H1 (cell line): ENCODE results near the gene AMOTL2. TPM values are rescaled to one million over a fixed set of nuclear protein-coding genes. Genes with fewer than 3 reads are reported as not detected.

Experiments
- CTCF ChIA-PET: fragments of 300-600 bp; sonication (Branson Sonifier 250); formaldehyde crosslinking; loops from one replicate; lab custom pipeline; 2021; ENCODE audit not compliant: partially characterized antibody; lab: Charles Lee
- POLR2A ChIA-PET: fragments of 300-600 bp; sonication (Branson Sonifier 250); formaldehyde crosslinking; loops from one replicate; lab custom pipeline; 2021; ENCODE audit warnings: inconsistent platforms; ENCODE audit not compliant: partially characterized antibody; lab: Charles Lee
- DNase-seq, 2 experiments: peaks; one replicate each; pipeline versions ENCODE4 v3.0.0 to v3.0.0-alpha.2; 2010 to 2022; ENCODE audit warnings: low spot score in 2 of 2, low read depth in 1 of 2, mixed read lengths in 1 of 2
- FAIRE-seq: peaks from 2 replicates; lab custom pipeline; 2011; peaks lifted over from hg19 to GRCh38; lab: Jason Lieb, UNC
- H2AFZ ChIP-seq: 2 replicates; pipeline ENCODE4 v1.8.1; 2012; ENCODE audit warnings: low read length, inconsistent platforms
- H2AK5ac ChIP-seq: 2 replicates; pipeline ENCODE4 v1.6.1; 2013; ENCODE audit warnings: low read depth, low read length
- H2BK120ac ChIP-seq: replicated peaks from 2 replicates; pipeline ENCODE3; 2013; ENCODE audit warnings: low read depth, low read length, inconsistent platforms
- H2BK12ac ChIP-seq: 2 replicates; pipeline ENCODE4 v1.6.1; 2013; ENCODE audit warnings: low read depth, low read length
- H2BK15ac ChIP-seq: 2 replicates; pipeline ENCODE4 v1.6.1; 2013; ENCODE audit warnings: low read length
- H2BK20ac ChIP-seq: 2 replicates; pipeline ENCODE4 v1.6.1; 2013; ENCODE audit warnings: low read length
- H2BK5ac ChIP-seq: 2 replicates; pipeline ENCODE4 v1.6.1; 2013; ENCODE audit warnings: low read depth, low read length
- H3K14ac ChIP-seq: 2 replicates; pipeline ENCODE4 v1.6.1; 2013; ENCODE audit warnings: inconsistent platforms; ENCODE audit not compliant: insufficient read length
- H3K18ac ChIP-seq: 2 replicates; pipeline ENCODE4 v1.6.1; 2013; ENCODE audit warnings: low read length; ENCODE audit errors: extremely low read depth
- H3K23ac ChIP-seq: 2 replicates; pipeline ENCODE4 v1.6.1; 2013; ENCODE audit warnings: inconsistent platforms; ENCODE audit not compliant: insufficient read length
- H3K23me2 ChIP-seq: 2 replicates; pipeline ENCODE4 v1.6.1; 2013; ENCODE audit warnings: low read depth, low read length
- H3K27ac ChIP-seq: 2 replicates; pipeline ENCODE4 v1.6.1; 2011; ENCODE audit warnings: low read depth, low read length, inconsistent platforms
- H3K27me3 ChIP-seq, 4 experiments: replicated peaks in 1 of 4; 1 replicate in 1 of 4; 2 replicates in 3 of 4; pipeline versions ENCODE4 v1.6.1 to v1.8.1; 2011 to 2013; ENCODE audit warnings: low read length in 3 of 4, mild to moderate bottlenecking in 3 of 4, inconsistent platforms in 2 of 4, mixed read lengths in 2 of 4, moderate library complexity in 1 of 4; ENCODE audit not compliant: control insufficient read depth in 3 of 4, insufficient read depth in 3 of 4; ENCODE audit errors: extremely low read depth in 1 of 4
- H3K36me3 ChIP-seq, 4 experiments: 2 replicates each; pipeline versions ENCODE4 v1.6.1 to v1.8.1; 2011 to 2013; ENCODE audit warnings: mild to moderate bottlenecking in 4 of 4, low read length in 3 of 4, moderate library complexity in 2 of 4, control low read depth in 1 of 4, inconsistent platforms in 1 of 4; ENCODE audit not compliant: insufficient read depth in 4 of 4, control insufficient read depth in 2 of 4
- H3K4ac ChIP-seq: replicated peaks from 2 replicates; pipeline ENCODE3; 2013; ENCODE audit warnings: low read length, low read depth, mixed read lengths, inconsistent platforms; ENCODE audit not compliant: insufficient read length
- H3K4me1 ChIP-seq, 4 experiments: replicated peaks in 1 of 4; 1 replicate in 1 of 4; 2 replicates in 3 of 4; pipeline versions ENCODE4 v1.6.1 to v1.8.1; 2011 to 2013; ENCODE audit warnings: low read length in 3 of 4, inconsistent platforms in 2 of 4, mixed read lengths in 1 of 4; ENCODE audit not compliant: insufficient read depth in 4 of 4, control insufficient read depth in 3 of 4
- H3K4me2 ChIP-seq, 2 experiments: 2 replicates each; pipeline versions ENCODE4 v1.6.1 to v1.8.1; 2011 to 2013; ENCODE audit warnings: low read depth in 2 of 2, low read length in 2 of 2, control low read depth in 1 of 2, inconsistent platforms in 1 of 2, mild to moderate bottlenecking in 1 of 2; ENCODE audit not compliant: insufficient read depth in 1 of 2
- H3K4me3 ChIP-seq, 4 experiments: fragments of 200-600, 300-600 bp in 1 of 4; sonication (generic), shearing (Covaris generic), sonication (Bioruptor Twin) in 1 of 4; 2 replicates each; pipeline versions ENCODE4 v1.5.1 to v1.8.1; 2011 to 2016; ENCODE audit warnings: low read length in 4 of 4, low read depth in 3 of 4, control low read depth in 2 of 4, inconsistent platforms in 2 of 4, mild to moderate bottlenecking in 2 of 4, mixed read lengths in 1 of 4, moderate library complexity in 1 of 4; ENCODE audit not compliant: insufficient read depth in 2 of 4; ENCODE audit errors: extremely low read depth in 1 of 4
- H3K56ac ChIP-seq: replicated peaks from 2 replicates; pipeline ENCODE3; 2013; ENCODE audit warnings: low read depth, mild to moderate bottlenecking, mixed read lengths, low read length, inconsistent platforms; ENCODE audit not compliant: insufficient read length
- H3K79me1 ChIP-seq: 2 replicates; pipeline ENCODE4 v1.6.1; 2013; ENCODE audit warnings: low read depth, low read length, control low read depth
- H3K79me2 ChIP-seq, 2 experiments: 2 replicates each; pipeline versions ENCODE4 v1.6.1 to v1.8.1; 2012 to 2013; ENCODE audit warnings: low read length in 2 of 2, mild to moderate bottlenecking in 2 of 2, inconsistent platforms in 1 of 2; ENCODE audit not compliant: insufficient read depth in 2 of 2, control insufficient read depth in 1 of 2
- H3K9ac ChIP-seq, 4 experiments: replicated peaks in 1 of 4; 1 replicate in 1 of 4; 2 replicates in 3 of 4; pipeline versions ENCODE4 v1.6.1 to v1.8.1; 2011 to 2013; ENCODE audit warnings: low read depth in 3 of 4, low read length in 3 of 4, control low read depth in 2 of 4, mild to moderate bottlenecking in 2 of 4, moderate library complexity in 2 of 4, inconsistent platforms in 1 of 4; ENCODE audit errors: extremely low read depth in 1 of 4
- H3K9me3 ChIP-seq, 2 experiments: 2 replicates each; pipeline versions ENCODE4 v1.6.1 to v1.8.1; 2012 to 2013; ENCODE audit warnings: mild to moderate bottlenecking in 2 of 2, moderate library complexity in 2 of 2, control low read depth in 1 of 2, inconsistent platforms in 1 of 2, low read depth in 1 of 2, low read length in 1 of 2, mixed read lengths in 1 of 2; ENCODE audit not compliant: insufficient read depth in 2 of 2
- H4K20me1 ChIP-seq, 2 experiments: replicated peaks in 1 of 2; 2 replicates each; pipeline versions ENCODE3 to v1.8.1; 2011 to 2013; ENCODE audit warnings: inconsistent platforms in 2 of 2, low read length in 2 of 2, mild to moderate bottlenecking in 1 of 2; ENCODE audit not compliant: insufficient read depth in 2 of 2, control insufficient read depth in 1 of 2
- H4K5ac ChIP-seq: 2 replicates; pipeline ENCODE4 v1.6.1; 2013; ENCODE audit warnings: low read length, low read depth, mixed read lengths, inconsistent platforms; ENCODE audit not compliant: insufficient read length
- H4K8ac ChIP-seq: 2 replicates; pipeline ENCODE4 v1.8.0; 2013; ENCODE audit warnings: mild to moderate bottlenecking, moderate library complexity, low read length, inconsistent platforms; ENCODE audit not compliant: insufficient read depth; ENCODE audit errors: extremely low read depth
- H4K91ac ChIP-seq: replicated peaks from 2 replicates; pipeline ENCODE3; 2013; ENCODE audit warnings: low read length, mixed read lengths, inconsistent platforms; ENCODE audit not compliant: insufficient read length
- BACH1 ChIP-seq: IDR thresholded peaks from 2 replicates; pipeline ENCODE4 v1.6.1; 2012; ENCODE audit warnings: low read length, improper control_type of control experiment
- CREB1 ChIP-seq: IDR thresholded peaks from 2 replicates; pipeline ENCODE4 v1.6.1; 2012; ENCODE audit warnings: inconsistent platforms
- EP300 ChIP-seq, 2 experiments: IDR thresholded peaks; 1 replicate in 1 of 2; 2 replicates in 1 of 2; pipeline ENCODE4 v1.6.1; 2011 to 2012; ENCODE audit warnings: low read depth in 2 of 2, low read length in 2 of 2, mild to moderate bottlenecking in 2 of 2, borderline replicate concordance in 1 of 2, inconsistent platforms in 1 of 2, moderate library complexity in 1 of 2
- FOSL1 ChIP-seq: IDR thresholded peaks from 2 replicates; pipeline ENCODE4 v1.6.1; 2011; ENCODE audit warnings: mild to moderate bottlenecking, low read depth, low read length, moderate library complexity; ENCODE audit not compliant: insufficient read depth
- KDM1A ChIP-seq: fragments of 200-600, 300-600 bp; sonication (generic); IDR thresholded peaks from 2 replicates; pipeline ENCODE4 v1.7.1; 2016; ENCODE audit warnings: mild to moderate bottlenecking, low read length, borderline replicate concordance
- NRF1 ChIP-seq: IDR thresholded peaks from 2 replicates; pipeline ENCODE4 v1.6.1; 2011; ENCODE audit warnings: mild to moderate bottlenecking, low read depth, low read length, improper control_type of control experiment
- POLR2A ChIP-seq, 2 experiments: IDR thresholded peaks; 1 replicate in 1 of 2; 2 replicates in 1 of 2; pipeline ENCODE4 v1.6.1; 2011; ENCODE audit warnings: low read depth in 2 of 2, low read length in 2 of 2, mild to moderate bottlenecking in 2 of 2; ENCODE audit errors: control extremely low read depth in 1 of 2
- SP1 ChIP-seq: IDR thresholded peaks from 2 replicates; pipeline ENCODE4 v1.6.1; 2011; ENCODE audit warnings: low read depth, low read length
- SRF ChIP-seq: IDR thresholded peaks from 2 replicates; pipeline ENCODE4 v1.6.1; 2011; ENCODE audit warnings: mild to moderate bottlenecking, low read depth, low read length, moderate library complexity
- TBP ChIP-seq: IDR thresholded peaks from 2 replicates; pipeline ENCODE4 v1.6.1; 2011; ENCODE audit warnings: low read depth, low read length, improper control_type of control experiment
- WGBS, 2 experiments: shearing (Covaris generic) in 1 of 2; methylation state at CpG; one replicate each; pipeline versions ENCODE4 v1.1.6 to v1.1.7; 2013 to 2015; ENCODE audit warnings: low lambda C conversion rate in 2 of 2, mixed read lengths in 2 of 2, inconsistent platforms in 1 of 2, low coverage in 1 of 2, missing lambda C conversion rate in 1 of 2; ENCODE audit not compliant: insufficient replicate concordance in 2 of 2, insufficient coverage in 1 of 2, insufficient read length in 1 of 2; ENCODE audit errors: extremely low coverage in 1 of 2, missing lambda C conversion rate in 1 of 2; 5-methylcytosine and 5-hydroxymethylcytosine counted together
- polyA plus RNA-seq, 7 experiments: library from polyadenylated mRNA; depleted of rRNA in 3 of 7; stranded (reverse) in 5 of 7; unstranded in 2 of 7; fragments of >200 nt in 5 of 7; fragments of 200-250 nt in 2 of 7; gene quantifications; 1 replicate in 5 of 7; 2 replicates in 1 of 7; 4 replicates in 1 of 7; pipeline versions ENCODE4 v1.2.1 to v1.2.3, GENCODE V29; 2011 to 2013; ENCODE audit warnings: missing spikeins in 2 of 7, mixed read lengths in 2 of 7
- total RNA-seq: library from RNA; stranded (reverse); fragmentation: NEBNext Ultra II Directional; extraction: Animal tissue kit (Norgen Biotek cat#: 25700); gene quantifications from 2 replicates; pipeline ENCODE4 v1.2.1, GENCODE V29; 2021
- TF ChIP-seq, protein P1 (sequence below): IDR thresholded peaks from 2 replicates; pipeline ENCODE4 v1.6.1; 2011; ENCODE audit warnings: low read depth, mild to moderate bottlenecking, low read length; ENCODE audit not compliant: insufficient read depth
- TF ChIP-seq, protein P2 (sequence below): IDR thresholded peaks from 2 replicates; pipeline ENCODE4 v1.6.1; 2012; ENCODE audit warnings: low read length, inconsistent platforms

AMOTL2 gene
- total and polyA plus RNA-seq, 2 of the 8 experiments (the other 6 are each of a cell fraction or from before 2014, with no cell fraction given), result 19.0 to 63.7 TPM

- Histone ChIP-seq H3K79me1 (no peaks in the 10 kb centered on the region), H3K23me2 (peaks cover 11% of the 10 kb centered on the region), H2BK5ac (no peak overlapping the region), H3K23ac (no peak overlapping the region), H4K8ac (no peak overlapping the region), H2AFZ (no peak overlapping the region), H3K4ac (peak overlapping the region; percentile 50), H3K4me1 (peaks cover 9 to 20% (median 17%) of the 10 kb centered on the region in 4 experiments), H2BK12ac (peak overlapping the region; percentile 72), H3K14ac (no peak overlapping the region), H2BK15ac (0 out of 2 replicates have a peak overlapping the region, but pooled peaks have one; percentile 48), H3K79me2 (no peaks in the 10 kb centered on the region), H3K4me2 (no peak overlapping the region), H3K9me3 (peaks cover 13 to 14% of the 10 kb centered on the region in 2 experiments), H2BK120ac (no peak overlapping the region), H3K18ac (no peak overlapping the region), H2BK20ac (no peak overlapping the region), H3K4me3 (no peak overlapping the region), H3K27ac (no peak overlapping the region), H3K27me3 (peaks cover 29 to 50% (median 45%) of the 10 kb centered on the region in 4 experiments), H4K5ac (no peak overlapping the region), H4K20me1 (no peaks in the 10 kb centered on the region), H3K36me3 (no peaks in the 10 kb centered on the region), H3K9ac (no peak overlapping the region), H4K91ac (no peak overlapping the region), H2AK5ac (0 out of 2 replicates have a peak overlapping the region, but pooled peaks have one; percentile 65), H3K56ac (no peak overlapping the region)
- no peak for DNase-seq
- ChIA-PET POLR2A (interaction anchor here (1.2 to 2.1 kb wide), 2 partner anchors 12 to 41 kb away, joined by 4 to 6 read pairs; no protein-coding TSS in a partner anchor), CTCF (interaction anchor here (1.5 to 1.9 kb wide), 2 partner anchors 28 to 65 kb away, joined by 3 to 4 read pairs; no protein-coding TSS in a partner anchor)
- WGBS, 2 experiments, result 82% methylated on average over 4 of the region's 4 CpGs; no CpG with 5 or more reads in 1 of the 2 experiments
- no peak for FAIRE-seq
- TF ChIP-seq POLR2A (IDR thresholded peaks at IDR 0.05; ENCODE audit: control extremely low read depth in 1 of 2, low read depth in 2 of 2, low read length in 2 of 2), result no peak
- no peak for TF ChIP-seq SRF
- TF ChIP-seq, protein P1, sequence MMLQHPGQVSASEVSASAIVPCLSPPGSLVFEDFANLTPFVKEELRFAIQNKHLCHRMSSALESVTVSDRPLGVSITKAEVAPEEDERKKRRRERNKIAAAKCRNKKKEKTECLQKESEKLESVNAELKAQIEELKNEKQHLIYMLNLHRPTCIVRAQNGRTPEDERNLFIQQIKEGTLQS, result no peak
- no peak for TF ChIP-seq EP300 (IDR thresholded peaks at IDR 0.05; ENCODE audit: borderline replicate concordance in 1 of 2, low read depth in 2 of 2, low read length in 2 of 2)
- no peak for TF ChIP-seq BACH1
- TF ChIP-seq TBP, result no peak
- TF ChIP-seq SP1, result no peak
- TF ChIP-seq FOSL1, result no peak
- TF ChIP-seq, protein P2, sequence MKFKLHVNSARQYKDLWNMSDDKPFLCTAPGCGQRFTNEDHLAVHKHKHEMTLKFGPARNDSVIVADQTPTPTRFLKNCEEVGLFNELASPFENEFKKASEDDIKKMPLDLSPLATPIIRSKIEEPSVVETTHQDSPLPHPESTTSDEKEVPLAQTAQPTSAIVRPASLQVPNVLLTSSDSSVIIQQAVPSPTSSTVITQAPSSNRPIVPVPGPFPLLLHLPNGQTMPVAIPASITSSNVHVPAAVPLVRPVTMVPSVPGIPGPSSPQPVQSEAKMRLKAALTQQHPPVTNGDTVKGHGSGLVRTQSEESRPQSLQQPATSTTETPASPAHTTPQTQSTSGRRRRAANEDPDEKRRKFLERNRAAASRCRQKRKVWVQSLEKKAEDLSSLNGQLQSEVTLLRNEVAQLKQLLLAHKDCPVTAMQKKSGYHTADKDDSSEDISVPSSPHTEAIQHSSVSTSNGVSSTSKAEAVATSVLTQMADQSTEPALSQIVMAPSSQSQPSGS, result no peak
- no peak for TF ChIP-seq KDM1A
- TF ChIP-seq CREB1, result no peak
- TF ChIP-seq NRF1, result no peak
These were observed 30.2 kb upstream of the AMOTL2 start for GRCh38 chr3:134404366-134404885.
